Posterior vena cava (tissue), 2 donors: ENCODE results near the gene ZNF697. TPM values are rescaled to one million over a fixed set of nuclear protein-coding genes. Genes with fewer than 3 reads are reported as not detected.
"Not testable (repeated sequence)": the region's sequence is repeated elsewhere in the genome, so short reads cannot be mapped to it uniquely, and the experiment has no call there.

ENCODE experiments used
- DNase-seq: peaks from one replicate; pipeline ENCODE4 v3.0.0-alpha.2; 2020; ENCODE audit warnings: low spot score
- intact Hi-C, 2 donors: fragments of 100-400 bp; cut with DNase I; formaldehyde crosslinking; loops; one replicate each; pipeline versions ENCODE4 v1.14.1 to v1.14.2; 2022 to 2023
- total RNA-seq, 2 donors: library from RNA; stranded (reverse); fragmentation: NEBNext Ultra II Directional; extraction: Animal tissue kit (Norgen Biotek cat#: 25700); gene quantifications; one replicate each; pipeline ENCODE4 v1.2.1, GENCODE V29; 2021
- donor health status: DM: yes; HTN: yes; CAD: no.
- donor health status: DM: yes; HTN: yes; CAD: no.

The ZNF697 gene
- total RNA-seq, 2 donors from 2014 or later, result 5.0 to 5.9 TPM

GRCh38 chr1:119581076-119581475 lies 67.0 kb downstream of the ZNF697 start:
- intact Hi-C loops, DNase-seq: not testable (repeated sequence)

GRCh38 chr1:119573886-119574285 lies 74.2 kb downstream of the ZNF697 start:
- intact Hi-C loops, result no loop called here
- no peak for DNase-seq

DNA sequence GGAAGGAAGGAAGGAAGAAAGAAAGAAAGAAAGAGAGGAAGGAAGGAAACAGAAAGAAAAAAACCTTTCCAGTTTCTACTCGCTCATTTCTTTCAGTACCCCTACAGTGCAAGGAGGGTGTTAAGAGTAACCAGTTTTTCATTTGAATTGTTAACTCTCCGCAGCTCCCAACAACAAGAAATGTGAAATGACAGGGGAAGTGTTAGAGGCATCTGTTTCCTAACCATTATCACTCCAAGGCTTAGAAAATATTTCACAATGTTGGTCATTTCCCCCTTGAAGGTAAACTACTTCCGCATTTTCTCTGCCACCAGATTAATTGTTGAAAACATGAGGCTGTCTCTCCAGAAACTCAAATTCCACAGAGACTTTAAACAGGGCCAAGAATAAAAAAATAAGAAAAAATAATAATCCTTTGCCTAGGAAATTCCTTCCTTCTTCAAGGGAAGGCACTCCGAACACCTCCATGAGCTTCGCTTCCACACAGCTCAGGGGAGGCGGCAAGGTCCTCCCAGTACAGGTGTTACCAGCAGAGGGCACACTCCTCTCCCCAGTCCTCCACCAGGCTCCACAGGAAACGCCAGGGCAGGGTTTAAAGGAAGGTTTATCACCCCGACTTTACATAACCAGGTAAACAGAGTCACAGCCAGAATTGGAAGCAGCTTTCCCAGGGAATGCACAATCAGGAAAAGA lies 78.0 kb downstream of the ZNF697 start:
- intact Hi-C loops, DNase-seq: not testable (repeated sequence)

Other genes starting within 250 kb of the ZNF697 start
- gene HSD3B2, start 233.1 kb downstream of the ZNF697 start, total RNA-seq, result under 1 TPM in 1 of 2 donors, not detected in 1; 0.52 TPM
- not detected for gene HSD3B1, start 141.1 kb downstream of the ZNF697 start, total RNA-seq
- 10 to 100 TPM; 27.8 to 86.4 TPM for gene PHGDH, start 63.7 kb upstream of the ZNF697 start, total RNA-seq
- not detected for gene HMGCS2, start 120.6 kb upstream of the ZNF697 start, total RNA-seq
- gene REG4, start 163.2 kb upstream of the ZNF697 start, total RNA-seq, result not detected
- gene ADAM30, start 248.2 kb upstream of the ZNF697 start, total RNA-seq, result not detected